CMK (cell line): ENCODE measurements around the gene FAM131B.

Source experiments
- DNase-seq: peaks from one replicate; pipeline ENCODE4 v3.0.0-alpha.2; 2010; ENCODE audit warnings: low read depth

The FAM131B gene

DNA sequence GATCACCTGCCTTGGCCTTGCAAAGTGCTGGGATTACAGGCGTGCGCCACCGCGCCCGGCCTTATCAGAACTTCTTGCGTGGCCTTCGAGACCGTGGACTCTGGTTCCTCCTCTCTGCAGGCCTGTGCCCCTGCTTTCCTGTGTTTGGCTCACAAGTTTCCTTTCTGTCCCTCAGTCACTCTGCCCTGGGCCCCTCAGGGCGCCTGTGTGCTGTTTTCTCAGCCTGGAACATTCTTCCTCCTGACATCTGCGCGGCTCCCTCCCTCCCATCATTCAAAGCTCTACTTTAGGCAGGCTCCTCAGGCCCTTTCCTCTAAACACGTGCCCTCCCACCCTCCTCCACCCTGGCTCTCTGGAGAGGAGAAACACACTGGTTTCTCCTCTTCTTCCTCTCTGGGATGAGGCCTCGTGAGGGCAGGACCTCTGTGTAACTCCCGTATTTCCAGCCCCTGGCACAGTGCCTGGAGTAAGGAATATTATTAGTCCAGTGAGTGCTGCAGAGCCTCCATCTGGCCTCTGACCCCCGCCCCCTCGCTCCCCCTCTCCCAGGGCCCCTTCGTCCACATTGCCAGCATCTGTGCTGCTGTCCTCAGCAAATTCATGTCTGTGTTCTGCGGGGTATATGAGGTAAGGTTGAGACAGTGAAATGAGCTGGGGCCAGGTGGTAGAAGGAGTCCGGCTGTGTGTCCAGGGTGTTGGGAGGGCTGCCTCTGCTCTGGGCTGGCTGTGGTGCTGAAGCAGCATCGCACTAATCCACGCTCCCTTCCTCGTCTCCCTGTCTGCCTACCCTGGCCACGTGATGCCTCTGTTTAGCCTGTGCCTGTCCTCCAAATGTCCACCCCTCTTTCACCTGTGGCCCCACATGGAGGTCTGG, 39.5 kb downstream of the FAM131B start:
- DNase-seq: no peak

- DNase-seq: no peak
These were observed 40.8 kb downstream of the FAM131B start for GRCh38 chr7:143321734-143322133.

GRCh38 chr7:143321242-143321641, 41.3 kb downstream of the FAM131B start:
- DNase-seq: no peak

DNA sequence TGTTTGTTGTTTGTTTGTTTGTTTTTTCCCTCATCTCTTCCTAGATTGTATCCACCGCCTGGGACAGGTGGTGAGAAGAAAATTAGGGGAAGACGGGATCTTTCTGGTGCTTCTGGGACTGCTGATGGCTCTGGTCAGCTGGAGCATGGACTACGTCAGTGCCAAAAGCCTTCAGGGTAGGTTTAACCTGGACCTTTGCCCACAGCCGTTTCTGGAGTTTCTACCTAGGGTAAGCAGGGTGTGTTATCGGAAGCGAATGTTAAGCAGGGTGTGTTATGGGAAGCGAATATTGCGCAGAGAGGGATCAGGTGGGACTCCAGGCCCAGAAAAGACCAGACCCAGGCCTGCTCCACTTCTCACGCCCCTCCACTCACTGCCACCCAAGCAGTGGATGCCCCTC, 41.9 kb downstream of the FAM131B start:
- DNase-seq: no peak

- no peak for DNase-seq
These were observed 43.9 kb downstream of the FAM131B start for GRCh38 chr7:143318661-143319060.

DNA sequence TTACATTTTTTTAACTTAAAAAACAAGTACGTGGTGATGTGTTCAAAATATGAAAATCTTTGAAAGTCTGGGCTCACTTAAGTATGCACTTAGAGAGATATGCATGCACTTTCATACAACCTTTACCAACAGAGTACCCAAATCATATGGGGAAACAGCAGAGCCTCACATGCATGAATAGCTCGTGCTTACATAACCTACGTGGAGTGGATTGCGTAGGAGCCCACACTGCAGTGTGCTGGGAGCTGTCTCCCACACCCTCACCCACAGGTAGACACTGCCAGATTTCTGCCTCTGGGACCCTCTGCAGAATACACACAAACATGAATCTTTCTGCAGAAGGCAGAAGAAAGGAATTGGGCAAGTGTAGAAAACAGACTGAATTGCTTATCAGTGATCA, 46.0 kb downstream of the FAM131B start:
- no peak for DNase-seq

DNA sequence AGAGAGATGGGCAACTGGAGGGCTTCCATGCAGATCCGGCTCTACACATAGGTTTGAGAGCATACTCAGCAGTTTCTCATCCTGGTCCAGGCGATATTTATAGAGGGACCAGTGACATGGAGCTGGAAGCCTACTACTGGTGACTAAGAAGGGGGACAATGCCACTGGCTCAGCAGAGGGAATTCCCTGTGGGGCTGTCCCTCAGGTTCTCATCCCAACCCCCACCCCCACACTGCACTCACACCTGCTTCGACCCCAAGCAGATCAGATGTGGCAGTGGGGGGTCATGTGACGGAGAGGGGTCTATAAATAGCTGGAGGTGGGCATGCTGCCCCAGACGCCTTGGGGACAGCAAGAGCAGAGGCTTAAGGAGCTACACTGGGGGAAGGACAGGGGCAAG, 46.7 kb downstream of the FAM131B start, which contains the start of gene CLCN1:
TSS of gene CLCN1 (plus strand) at position 336 of the 400 bp plus-strand sequence. CDS start 102 bp downstream, outside the sequence.
- no peak for DNase-seq

DNA sequence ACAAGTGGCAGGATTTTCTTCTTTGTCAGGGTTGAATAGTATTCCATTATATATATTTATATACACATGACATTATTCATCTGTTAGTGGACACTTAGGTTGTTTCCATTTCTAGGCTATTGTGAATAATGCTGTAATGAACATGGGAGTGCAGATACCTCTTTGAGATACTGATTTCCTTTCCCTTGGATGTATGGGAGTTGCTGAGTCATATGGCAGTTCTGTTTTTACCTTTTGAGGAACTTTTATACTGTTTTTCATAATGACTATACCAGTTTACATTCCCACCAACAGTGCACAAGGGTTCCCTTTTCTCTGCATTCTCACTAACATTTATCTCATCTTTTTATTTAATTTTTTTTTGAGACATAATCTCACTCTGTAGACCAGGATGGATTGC, 48.4 kb downstream of the FAM131B start:
- DNase-seq: no peak

- DNase-seq: no peak
These were observed 53.9 kb downstream of the FAM131B start for GRCh38 chr7:143308632-143309031.

- DNase-seq: no peak
These were observed 57.0 kb downstream of the FAM131B start for GRCh38 chr7:143305423-143306070.

GRCh38 chr7:143304938-143305337, 57.6 kb downstream of the FAM131B start:
- DNase-seq: no peak

DNA sequence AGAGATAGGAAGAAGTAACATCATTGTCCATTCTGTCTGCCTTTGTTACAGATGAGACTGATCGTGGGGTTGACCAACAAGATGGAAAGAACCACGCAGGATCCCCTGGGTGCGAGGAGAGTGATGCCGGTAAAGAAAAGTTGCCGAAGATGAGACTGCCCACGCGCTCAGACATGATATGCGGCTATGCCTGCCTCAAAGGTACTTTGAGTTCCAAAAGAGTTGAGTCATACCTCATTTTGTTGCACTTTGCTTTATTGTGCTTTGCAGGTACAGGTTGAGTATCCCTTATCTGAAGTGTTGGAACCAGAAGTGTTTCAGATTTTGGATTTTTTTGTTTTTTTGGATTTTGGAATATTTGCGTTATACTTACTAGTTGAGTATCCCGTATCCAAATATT, 58.8 kb downstream of the FAM131B start:
- no peak for DNase-seq
